Caco-2 (cell line): ENCODE results near the gene CTCFL. TPM values are rescaled to one million over a fixed set of nuclear protein-coding genes. Genes with fewer than 3 reads are reported as not detected.
A peak's percentile ranks its signal among the peaks of the same experiment; 100 is the strongest.

Experiments
- BruUV-seq: library from RNA; stranded (reverse); fragments of 400-500 nt; replicated peaks from 2 replicates; lab custom pipeline; 2021; lab: Mats Ljungman, UMichigan
- CTCF ChIA-PET: fragments of 300-600 bp; sonication (Branson Sonifier 250); formaldehyde crosslinking; loops from one replicate; lab custom pipeline; 2022; ENCODE audit warnings: antibody characterized with exemption; lab: Charles Lee
- POLR2A ChIA-PET: fragments of 300-600 bp; sonication (Branson Sonifier 250); formaldehyde crosslinking; loops from one replicate; lab custom pipeline; 2022; ENCODE audit warnings: antibody characterized with exemption; lab: Charles Lee
- DNase-seq, 2 experiments: peaks; one replicate each; pipeline versions ENCODE4 v3.0.0 to v3.0.0-alpha.2; 2020 to 2022
- H3K27me3 ChIP-seq: replicated peaks from 2 replicates; pipeline ENCODE4 v1.6.0; 2011; ENCODE audit warnings: low read length; ENCODE audit not compliant: control insufficient read depth, insufficient read depth
- H3K36me3 ChIP-seq: 2 replicates; pipeline ENCODE4 v1.5.1; 2011; ENCODE audit warnings: low read length; ENCODE audit not compliant: control insufficient read depth, insufficient read depth
- H3K4me1 ChIP-seq: fragments of 250-450 bp; sonication (Bioruptor Pico); 2 replicates; pipeline ENCODE4 v1.5.1; 2020; ENCODE audit warnings: mild to moderate bottlenecking
- H3K4me3 ChIP-seq: 2 replicates; pipeline ENCODE4 v1.5.1; 2011; ENCODE audit warnings: low read depth, mild to moderate bottlenecking, control low read depth, low read length
- H3K9me3 ChIP-seq: fragments of 250-450 bp; sonication (Bioruptor Pico); 2 replicates; pipeline ENCODE4 v1.5.1; 2020; ENCODE audit warnings: mild to moderate bottlenecking, moderate library complexity
- H3K27ac Mint-ChIP-seq: one replicate; pipeline ENCODE4 v1.8.0; 2022; ENCODE audit warnings: mixed read lengths; ENCODE audit not compliant: unreplicated experiment
- H3K27me3 Mint-ChIP-seq: one replicate; pipeline ENCODE4 v1.8.0; 2022; ENCODE audit warnings: mixed read lengths; ENCODE audit not compliant: insufficient read depth, unreplicated experiment
- H3K36me3 Mint-ChIP-seq: one replicate; pipeline ENCODE4 v1.8.0; 2022; ENCODE audit warnings: mild to moderate bottlenecking, mixed read lengths; ENCODE audit not compliant: insufficient read depth, unreplicated experiment
- H3K4me1 Mint-ChIP-seq: one replicate; pipeline ENCODE4 v1.8.0; 2022; ENCODE audit warnings: low read depth, mixed read lengths; ENCODE audit not compliant: unreplicated experiment
- H3K4me3 Mint-ChIP-seq: one replicate; pipeline ENCODE4 v1.8.0; 2022; ENCODE audit warnings: mild to moderate bottlenecking, moderate library complexity, mixed read lengths; ENCODE audit not compliant: unreplicated experiment
- H3K9me3 Mint-ChIP-seq: one replicate; pipeline ENCODE4 v1.8.0; 2022; ENCODE audit warnings: mixed read lengths; ENCODE audit not compliant: unreplicated experiment
- CTCF ChIP-seq, 2 experiments: fragments of 200-600 bp in 1 of 2; IDR thresholded peaks; 1 replicate in 1 of 2; 2 replicates in 1 of 2; pipeline versions ENCODE4 v1.5.1 to v1.8.0; 2011 to 2022; ENCODE audit warnings: antibody characterized with exemption in 1 of 2, control low read depth in 1 of 2, inconsistent platforms in 1 of 2, low read depth in 1 of 2, low read length in 1 of 2, mild to moderate bottlenecking in 1 of 2, moderate library complexity in 1 of 2; ENCODE audit not compliant: insufficient read depth in 1 of 2, severe bottlenecking in 1 of 2, unreplicated experiment in 1 of 2
- intact Hi-C: fragments of 100-400 bp; cut with micrococcal nuclease; formaldehyde crosslinking; loops from one replicate; pipeline ENCODE4 v1.10.0; 2022; ENCODE audit not compliant: unreplicated experiment
- total RNA-seq: library from RNA; stranded (reverse); gene quantifications from 2 replicates; pipeline ENCODE4 v1.2.3, GENCODE V29; 2022

CTCFL gene
- total RNA-seq, 1 experiment from 2014 or later: not detected

- H3K27me3 ChIP-seq: peaks cover 3% of the 10 kb centered on the region
- CTCF ChIA-PET: interaction anchor here (0.5 kb wide), 1 partner anchor 1181 kb away, joined by 4 read pairs; no protein-coding TSS in a partner anchor
These were observed 54.1 kb downstream of the CTCFL start for GRCh38 chr20:57470666-57471495.

GRCh38 chr20:57470212-57470522, 54.8 kb downstream of the CTCFL start:
- ChIA-PET POLR2A (no interaction called here), CTCF (interaction anchor here (0.5 to 1.0 kb wide), 2 partner anchors 45 to 1182 kb away, joined by 4 to 6 read pairs; no protein-coding TSS in a partner anchor)
- no peaks in the 10 kb centered on the region for H3K9me3 ChIP-seq
- Mint-ChIP-seq H3K27me3 (peaks cover 32% of the 10 kb centered on the region), H3K27ac (no peak overlapping the region), H3K4me1 (peaks cover 7% of the 10 kb centered on the region), H3K9me3 (no peaks in the 10 kb centered on the region), H3K36me3 (no peaks in the 10 kb centered on the region), H3K4me3 (no peak overlapping the region)
- no peaks in the 10 kb centered on the region for H3K4me1 ChIP-seq
- peaks cover 3% of the 10 kb centered on the region for H3K27me3 ChIP-seq
- H3K36me3 ChIP-seq: no peaks in the 10 kb centered on the region
- H3K4me3 ChIP-seq: no peak overlapping the region
- no TSS peak for BruUV-seq
- no peak for TF ChIP-seq CTCF (IDR thresholded peaks at IDR 0.05; ENCODE audit: insufficient read depth in 1 of 2, low read depth in 1 of 2, low read length in 1 of 2, severe bottlenecking in 1 of 2, unreplicated experiment in 1 of 2)
- intact Hi-C loops: no loop called here
- peak in 1 of 2 experiments; percentile 68 for DNase-seq

More at GRCh38 chr20:57470666-57471495, 54.1 kb downstream of the CTCFL start:
- Histone ChIP-seq H3K4me3 (no peak overlapping the region), H3K9me3 (no peaks in the 10 kb centered on the region), H3K36me3 (no peaks in the 10 kb centered on the region), H3K4me1 (no peaks in the 10 kb centered on the region)
- no TSS peak for BruUV-seq
- Mint-ChIP-seq H3K27me3 (peaks cover 32% of the 10 kb centered on the region), H3K9me3 (no peaks in the 10 kb centered on the region), H3K4me1 (peaks cover 7% of the 10 kb centered on the region), H3K27ac (no peak overlapping the region), H3K36me3 (no peaks in the 10 kb centered on the region), H3K4me3 (no peak overlapping the region)
- no peak for TF ChIP-seq CTCF (IDR thresholded peaks at IDR 0.05; ENCODE audit: insufficient read depth in 1 of 2, low read depth in 1 of 2, low read length in 1 of 2, severe bottlenecking in 1 of 2, unreplicated experiment in 1 of 2)
- intact Hi-C loops: no loop called here
- no peak for DNase-seq
- POLR2A ChIA-PET: no interaction called here

- Histone ChIP-seq H3K9me3 (no peaks in the 10 kb centered on the region), H3K27me3 (peaks cover 3% of the 10 kb centered on the region), H3K4me1 (no peaks in the 10 kb centered on the region), H3K4me3 (no peak overlapping the region), H3K36me3 (no peaks in the 10 kb centered on the region)
- no peaks in the 10 kb centered on the region for H3K36me3 Mint-ChIP-seq
- no peak for TF ChIP-seq CTCF (IDR thresholded peaks at IDR 0.05; ENCODE audit: insufficient read depth in 1 of 2, low read depth in 1 of 2, low read length in 1 of 2, severe bottlenecking in 1 of 2, unreplicated experiment in 1 of 2)
- intact Hi-C loops: no loop called here
- H3K9me3 Mint-ChIP-seq: no peaks in the 10 kb centered on the region
- H3K4me1 Mint-ChIP-seq: peaks cover 7% of the 10 kb centered on the region
- peaks cover 32% of the 10 kb centered on the region for H3K27me3 Mint-ChIP-seq
- no peak overlapping the region for H3K27ac Mint-ChIP-seq
- no peak overlapping the region for H3K4me3 Mint-ChIP-seq
- POLR2A ChIA-PET: interaction anchor here (0.6 kb wide), 1 partner anchor 15 kb away, joined by 6 read pairs; no protein-coding TSS in a partner anchor
- no TSS peak for BruUV-seq
- DNase-seq: peak in 1 of 2 experiments; percentile 75
- CTCF ChIA-PET: interaction anchor here (0.5 to 1.0 kb wide), 2 partner anchors 44 to 920 kb away, joined by 3 to 6 read pairs; partner anchors contain the start of gene VAPB
These were observed 55.3 kb downstream of the CTCFL start for GRCh38 chr20:57469418-57470211.
